H54 (cell line): ENCODE results near the gene UBA6.
"Not testable (repeated sequence)": the region's sequence is repeated elsewhere in the genome, so short reads cannot be mapped to it uniquely, and the experiment has no call there.

ENCODE experiments used
- DNase-seq: peaks from one replicate; pipeline ENCODE4 v3.0.0; 2011; ENCODE audit warnings: low spot score, mixed read lengths; ENCODE audit not compliant: insufficient read length
- FAIRE-seq: peaks from 3 replicates; lab custom pipeline; 2011; peaks lifted over from hg19 to GRCh38; lab: Jason Lieb, UNC
- POLR2A ChIP-seq: IDR thresholded peaks from 2 replicates; pipeline ENCODE4 v1.6.1; 2011; ENCODE audit warnings: low read depth, mild to moderate bottlenecking, low read length

The UBA6 gene

DNA sequence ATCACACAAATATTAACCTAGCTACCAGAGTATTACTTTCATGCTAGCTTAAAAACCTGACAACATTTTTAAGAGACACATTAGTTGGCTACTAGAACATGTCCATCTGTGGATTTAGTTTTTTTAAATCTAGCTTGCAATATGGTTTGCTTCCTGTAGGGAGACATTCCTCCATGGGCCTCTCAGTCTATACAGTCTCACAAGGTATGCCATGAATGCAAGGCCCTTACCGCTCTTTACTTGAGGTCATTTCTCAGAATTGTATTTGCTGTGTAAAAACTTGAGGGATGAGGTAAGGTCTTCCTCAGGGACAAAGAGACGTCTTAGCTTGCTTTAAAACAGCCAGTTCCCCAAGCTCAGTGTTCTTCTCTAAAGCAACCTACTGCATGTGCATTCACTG, 26.9 kb downstream of the UBA6 start:
- TF ChIP-seq POLR2A = no peak
- DNase-seq (no peak), FAIRE-seq (no peak)

DNA sequence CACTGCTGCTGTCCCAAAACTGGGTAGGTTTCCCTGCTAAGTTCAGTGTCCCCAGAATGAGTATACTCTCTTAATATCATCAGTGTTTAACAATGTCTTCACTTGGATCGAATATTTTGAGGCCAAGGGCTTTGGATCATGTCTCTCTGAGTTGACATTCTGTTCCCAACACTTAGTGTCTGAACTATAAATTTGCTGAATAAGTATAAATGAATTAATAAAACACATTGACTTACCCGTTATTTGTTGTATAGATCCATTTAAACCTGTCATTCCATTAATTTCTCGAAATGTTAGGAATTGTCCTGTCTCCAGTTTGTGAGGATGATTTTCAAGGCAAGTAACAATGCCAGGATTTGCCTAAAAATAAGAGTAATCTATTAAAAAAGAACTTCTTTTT, 32.6 kb downstream of the UBA6 start:
- no peak for FAIRE-seq
- DNase-seq = no peak
- no peak for TF ChIP-seq POLR2A

- DNase-seq = no peak
- TF ChIP-seq POLR2A = no peak
- no peak for FAIRE-seq
Measured at GRCh38 chr4:67660418-67660817, 40.5 kb downstream of the UBA6 start.

DNA sequence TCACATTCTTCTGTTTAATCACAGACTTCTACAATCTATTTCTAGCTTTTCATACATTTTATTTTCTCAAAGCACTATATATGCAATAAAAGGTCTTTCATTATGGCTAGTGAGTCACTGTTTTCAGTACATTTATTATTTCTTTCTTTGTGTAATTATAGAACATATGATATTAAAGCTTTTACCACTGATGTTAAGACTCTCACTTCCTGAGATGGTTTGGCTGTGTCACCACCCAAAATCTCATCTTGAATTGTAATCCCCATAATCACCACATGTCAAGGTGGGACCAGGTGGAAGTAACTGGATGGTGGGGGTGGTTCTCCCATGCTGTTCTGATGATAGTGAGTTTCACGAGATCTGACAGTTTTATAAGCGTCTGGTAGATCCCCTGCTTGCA, 41.9 kb downstream of the UBA6 start:
- no peak for TF ChIP-seq POLR2A
- FAIRE-seq (no peak), DNase-seq (no peak)

DNA sequence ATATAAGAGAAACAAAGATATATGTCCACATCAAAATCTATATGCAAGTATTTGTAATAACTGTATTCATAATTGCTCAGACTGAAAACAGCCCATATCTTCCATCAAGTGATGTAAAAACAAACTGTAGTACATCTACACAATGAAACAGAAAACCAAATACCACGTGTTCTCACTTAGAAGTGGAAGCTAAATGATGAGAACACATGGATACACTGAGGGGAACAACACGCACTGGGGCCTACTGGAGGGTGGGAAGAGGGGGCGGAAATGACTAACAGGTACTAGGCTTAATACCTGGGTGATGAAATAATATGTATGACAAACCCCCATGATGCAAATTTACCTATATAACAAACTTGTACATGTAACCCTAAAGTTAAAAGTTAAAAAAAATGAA, 42.7 kb downstream of the UBA6 start:
- FAIRE-seq (no peak), DNase-seq (no peak)
- no peak for TF ChIP-seq POLR2A

- no peak for FAIRE-seq
- TF ChIP-seq POLR2A = no peak
Measured at GRCh38 chr4:67651536-67651935, 49.4 kb downstream of the UBA6 start.

GRCh38 chr4:67638136-67638535, 62.8 kb downstream of the UBA6 start:
- no peak for TF ChIP-seq POLR2A
- DNase-seq = no peak
- FAIRE-seq = no peak

More at GRCh38 chr4:67651536-67651935, 49.4 kb downstream of the UBA6 start:
- no peak for DNase-seq

DNA sequence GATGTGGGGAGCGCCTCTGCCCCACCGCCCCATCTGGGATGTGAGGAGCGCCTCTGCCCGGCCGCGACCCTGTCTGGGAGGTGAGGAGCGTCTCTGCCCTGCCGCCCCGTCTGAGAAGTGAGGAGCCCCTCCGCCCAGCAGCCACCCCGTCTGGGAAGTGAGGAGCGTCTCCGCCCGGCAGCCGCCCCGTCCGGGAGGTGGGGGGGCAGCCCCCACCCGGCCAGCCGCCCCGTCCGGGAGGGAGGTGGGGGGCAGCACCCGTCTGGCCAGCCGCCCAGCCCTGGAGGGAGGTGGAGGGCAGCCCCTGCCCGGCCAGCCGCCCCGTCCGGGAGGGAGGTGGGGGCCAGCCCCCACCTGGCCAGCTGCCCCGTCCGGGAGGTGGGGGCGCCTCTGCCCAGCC, 64.0 kb downstream of the UBA6 start:
- not testable (repeated sequence) for FAIRE-seq, DNase-seq

DNA sequence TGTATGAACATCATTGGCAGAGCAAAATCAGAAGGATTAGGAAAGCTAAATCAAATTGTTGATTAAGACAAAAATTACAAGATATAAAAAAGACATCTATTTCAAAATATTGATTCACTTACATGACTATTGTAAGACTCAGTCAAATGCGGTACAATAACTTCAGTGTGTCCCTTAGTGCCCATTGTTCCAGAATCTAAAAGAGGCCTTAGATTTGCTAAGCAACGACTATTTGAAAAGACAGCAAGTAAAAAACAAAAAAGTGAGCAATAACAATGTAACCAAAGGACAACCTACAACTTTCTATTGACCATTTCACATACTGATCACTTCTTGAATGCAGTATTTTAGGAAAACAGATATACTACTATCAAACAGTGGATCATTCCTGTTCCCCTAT, 65.6 kb downstream of the UBA6 start:
- FAIRE-seq (no peak), DNase-seq (no peak)
- TF ChIP-seq POLR2A = no peak

GRCh38 chr4:67634741-67635140, 66.2 kb downstream of the UBA6 start:
- DNase-seq = no peak
- no peak for FAIRE-seq

GRCh38 chr4:67632492-67632891, 68.5 kb downstream of the UBA6 start:
- FAIRE-seq (no peak), DNase-seq (no peak)
- no peak for TF ChIP-seq POLR2A

More at GRCh38 chr4:67634741-67635140, 66.2 kb downstream of the UBA6 start:
- TF ChIP-seq POLR2A = no peak

DNA sequence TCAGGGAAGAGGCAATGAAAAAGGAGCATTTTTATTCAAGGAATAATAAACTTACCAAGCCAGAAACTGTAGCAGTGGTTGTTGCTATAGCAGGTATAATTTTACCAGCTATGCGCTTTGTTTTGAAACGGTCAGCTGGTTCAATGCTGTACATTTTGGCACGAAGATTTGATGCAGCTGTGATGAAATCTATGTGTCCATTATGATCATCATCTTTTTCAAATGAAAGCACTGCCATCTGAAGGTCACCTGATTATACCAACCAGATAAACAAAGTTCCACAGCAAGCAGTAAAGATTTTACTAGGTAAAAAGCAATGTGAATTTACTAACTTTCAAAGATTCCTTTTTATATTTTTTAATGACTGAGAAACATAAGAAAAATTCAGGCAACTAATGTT, 76.0 kb downstream of the UBA6 start:
- FAIRE-seq = no peak
- no peak for DNase-seq
- TF ChIP-seq POLR2A = no peak

- no peak for FAIRE-seq
- DNase-seq = no peak
- no peak for TF ChIP-seq POLR2A
Measured at GRCh38 chr4:67616478-67616877, 84.5 kb downstream of the UBA6 start.

DNA sequence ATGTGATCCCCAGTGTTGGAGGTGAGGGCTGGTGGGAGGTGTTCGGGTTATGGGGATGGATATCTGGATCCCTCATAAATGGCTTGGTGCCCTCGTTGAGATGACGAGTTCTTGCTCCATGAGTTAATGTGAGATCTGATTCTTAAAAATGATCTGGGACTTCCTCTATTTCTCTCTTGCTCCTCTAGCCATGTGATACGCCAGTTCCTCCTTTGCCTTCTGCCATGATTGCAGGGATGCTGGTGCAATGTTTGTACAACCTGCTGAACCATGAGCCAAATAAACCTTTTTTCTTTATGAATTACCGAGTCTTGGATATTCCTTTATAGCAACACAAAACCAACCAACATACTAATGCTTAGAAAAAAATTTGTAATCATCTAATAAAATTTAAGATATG, 85.8 kb downstream of the UBA6 start:
- no peak for DNase-seq
- no peak for FAIRE-seq
- TF ChIP-seq POLR2A = no peak

DNA sequence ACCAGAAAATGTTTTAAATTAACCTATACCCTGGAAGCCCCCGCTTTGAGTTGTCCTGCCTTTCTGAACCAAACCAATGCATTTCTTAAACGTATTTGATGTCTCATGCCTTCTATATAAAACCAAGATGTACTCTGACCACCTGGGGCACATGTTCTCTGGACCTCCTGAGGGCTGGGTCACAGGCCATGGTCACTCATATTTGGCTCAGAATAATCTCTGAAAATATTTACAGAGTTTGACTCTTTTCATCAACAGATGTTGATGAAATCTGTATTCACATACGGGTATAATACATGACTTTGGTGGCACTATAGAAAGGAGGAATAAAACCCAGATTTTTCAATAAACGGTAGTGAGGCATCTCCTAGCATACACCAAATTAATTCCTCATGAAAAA, 86.8 kb downstream of the UBA6 start:
- DNase-seq (no peak), FAIRE-seq (no peak)
- TF ChIP-seq POLR2A = no peak

DNA sequence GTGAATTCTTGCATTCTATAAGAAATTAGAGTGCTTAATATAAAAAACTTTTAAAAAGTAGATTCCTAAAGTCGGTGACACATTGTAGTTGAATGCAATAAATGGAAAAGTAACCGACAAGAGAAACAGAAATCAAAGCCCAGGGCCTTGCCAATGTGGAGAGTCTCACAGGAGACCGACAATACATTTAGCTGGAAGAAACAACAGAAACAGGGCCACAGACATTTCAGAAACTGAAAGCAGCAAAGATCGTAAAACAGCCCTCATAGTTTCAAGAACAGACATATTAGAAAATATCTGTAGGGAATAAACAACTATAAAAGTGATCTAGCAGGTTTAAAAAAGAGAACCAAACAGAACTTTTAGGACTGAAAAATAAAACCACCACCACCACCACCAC, 92.9 kb downstream of the UBA6 start:
- no peak for DNase-seq
- FAIRE-seq = no peak
- TF ChIP-seq POLR2A = no peak

GRCh38 chr4:67604749-67605148, 96.2 kb downstream of the UBA6 start:
- FAIRE-seq (no peak), DNase-seq (no peak)
- no peak for TF ChIP-seq POLR2A
